HCT116 (cell line): ENCODE measurements around the gene TTC24. TPM values are rescaled to one million over a fixed set of nuclear protein-coding genes. Genes with fewer than 3 reads are reported as not detected.

Experiments
- ATAC-seq: fragments of 200-7000 bp; cut with Tn5 transposase; 2 replicates; pipeline ENCODE4 v1.9.1; 2020; ENCODE audit warnings: mild to moderate bottlenecking, moderate library complexity
- BruUV-seq: library from RNA; stranded (reverse); fragments of 400-500 nt; replicated peaks from 2 replicates; lab custom pipeline; 2021; lab: Mats Ljungman, UMichigan
- CTCF ChIA-PET: fragments of 300-600 bp; sonication (Branson Sonifier 250); formaldehyde crosslinking; loops from one replicate; lab custom pipeline; 2021; ENCODE audit warnings: antibody characterized with exemption; lab: Charles Lee
- POLR2A ChIA-PET: fragments of 300-600, 350-600 bp; sonication (Branson Sonifier 250); formaldehyde crosslinking; loops from one replicate; lab custom pipeline; 2021; ENCODE audit warnings: antibody characterized with exemption; lab: Charles Lee
- RAD21 ChIA-PET, 2 experiments: fragments of 300-600 bp; sonication (Branson Sonifier 250); formaldehyde crosslinking; loops; one replicate each; lab custom pipeline; 2023; ENCODE audit warnings: low total read pairs in 2 of 2; ENCODE audit not compliant: uncharacterized antibody in 2 of 2, unreplicated experiment in 2 of 2, low non-redundant PET in 1 of 2; lab: Charles Lee
- DNase-seq: peaks from one replicate; pipeline ENCODE4 v3.0.0-alpha.2; 2010; ENCODE audit warnings: low read depth, low spot score
- H2AFZ ChIP-seq: fragments of 200-600 bp; shearing (Covaris generic), sonication (generic); 2 replicates; pipeline ENCODE4 v1.6.1; 2017; ENCODE audit warnings: low read depth, mixed run types, mixed read lengths, antibody characterized with exemption, low read length; ENCODE audit not compliant: poor library complexity, severe bottlenecking
- H3K27ac ChIP-seq: 2 replicates; pipeline ENCODE4 v1.5.1; 2012; ENCODE audit warnings: low read depth, low read length
- H3K27me3 ChIP-seq: fragments of 200-600 bp; sonication (generic); 2 replicates; pipeline ENCODE4 v1.6.1; 2016; ENCODE audit warnings: mixed run types, low read length, mixed read lengths; ENCODE audit not compliant: insufficient read depth
- H3K36me3 ChIP-seq, 2 experiments: fragments of 200-500 bp in 1 of 2; fragments of 200-600 bp in 1 of 2; sonication (Bioruptor generic) in 1 of 2; sonication (generic) in 1 of 2; 2 replicates each; pipeline versions ENCODE4 v1.5.1 to v1.6.1; 2014 to 2016; ENCODE audit warnings: low read length in 2 of 2, inconsistent platforms in 1 of 2, mixed read lengths in 1 of 2, mixed run types in 1 of 2; ENCODE audit not compliant: insufficient read depth in 2 of 2, control insufficient read depth in 1 of 2
- H3K4me1 ChIP-seq, 2 experiments: fragments of 200-600 bp in 1 of 2; sonication (generic) in 1 of 2; 2 replicates each; pipeline versions ENCODE4 v1.5.1 to v1.6.1; 2012 to 2017; ENCODE audit warnings: low read length in 2 of 2, inconsistent platforms in 1 of 2, mild to moderate bottlenecking in 1 of 2, mixed read lengths in 1 of 2, mixed run types in 1 of 2, moderate library complexity in 1 of 2; ENCODE audit not compliant: insufficient read depth in 2 of 2, control insufficient read depth in 1 of 2
- H3K4me2 ChIP-seq: fragments of 200-600 bp; sonication (generic); 2 replicates; pipeline ENCODE4 v1.6.1; 2017; ENCODE audit warnings: mixed run types, low read length, mixed read lengths
- H3K4me3 ChIP-seq, 2 experiments: fragments of 200-600 bp in 1 of 2; sonication (generic) in 1 of 2; replicated peaks in 1 of 2; 2 replicates each; pipeline ENCODE4 v1.5.1; 2011 to 2016; ENCODE audit warnings: low read length in 2 of 2, control low read depth in 1 of 2, low read depth in 1 of 2, mild to moderate bottlenecking in 1 of 2, mixed read lengths in 1 of 2, mixed run types in 1 of 2
- H3K79me2 ChIP-seq: fragments of 200-600 bp; sonication (generic); 2 replicates; pipeline ENCODE4 v1.6.1; 2017; ENCODE audit warnings: mild to moderate bottlenecking, mixed run types, low read length, moderate library complexity, mixed read lengths; ENCODE audit not compliant: insufficient read depth
- H3K9ac ChIP-seq: fragments of 200-600 bp; sonication (generic); 2 replicates; pipeline ENCODE4 v1.6.1; 2016; ENCODE audit warnings: low read length, mixed read lengths
- H3K9me2 ChIP-seq: fragments of 200-600 bp; sonication (generic), shearing (Covaris generic); 2 replicates; pipeline ENCODE4 v1.6.1; 2017; ENCODE audit warnings: mixed run types, mild to moderate bottlenecking, moderate library complexity; ENCODE audit not compliant: insufficient read depth
- H3K9me3 ChIP-seq, 2 experiments: fragments of 200-500 bp in 1 of 2; fragments of 200-600 bp in 1 of 2; sonication (Bioruptor generic) in 1 of 2; sonication (generic) in 1 of 2; 2 replicates each; pipeline ENCODE4 v1.6.1; 2014 to 2017; ENCODE audit warnings: low read length in 2 of 2, mixed read lengths in 2 of 2, inconsistent platforms in 1 of 2, low read depth in 1 of 2, mild to moderate bottlenecking in 1 of 2, mixed run types in 1 of 2, moderate library complexity in 1 of 2; ENCODE audit not compliant: control insufficient read depth in 1 of 2, insufficient read depth in 1 of 2
- H4K20me1 ChIP-seq: fragments of 200-600 bp; sonication (generic), shearing (Covaris generic); 2 replicates; pipeline ENCODE4 v1.6.1; 2017; ENCODE audit warnings: mixed run types, mild to moderate bottlenecking, moderate library complexity; ENCODE audit not compliant: insufficient read depth
- POLR2A ChIP-seq: IDR thresholded peaks from 2 replicates; pipeline ENCODE4 v1.7.0; 2011; ENCODE audit warnings: borderline replicate concordance; ENCODE audit not compliant: insufficient read depth, insufficient read length; ENCODE audit errors: extremely low read depth
- SIN3A ChIP-seq: IDR thresholded peaks from 2 replicates; pipeline ENCODE4 v1.6.1; 2012; ENCODE audit warnings: low read depth
- intact Hi-C: fragments of 100-400 bp; cut with micrococcal nuclease; formaldehyde crosslinking; loops from 2 replicates; pipeline ENCODE4 v1.10.0; 2022
- total RNA-seq: library from RNA; stranded (reverse); gene quantifications from one replicate; pipeline ENCODE4 v1.2.1, GENCODE V29; 2021; ENCODE audit not compliant: unreplicated experiment
- TF ChIP-seq, protein P1 (sequence below): IDR thresholded peaks from 2 replicates; pipeline ENCODE4 v1.6.1; 2011; ENCODE audit warnings: mild to moderate bottlenecking, low read length, moderate library complexity; ENCODE audit not compliant: insufficient replicate concordance; ENCODE audit errors: extremely low read depth
- TF ChIP-seq, protein P2 (sequence below), 3 experiments: fragments of 200-600 bp in 1 of 3; sonication (generic) in 1 of 3; IDR thresholded peaks in 2 of 3; conservative IDR thresholded peaks in 1 of 3; 2 replicates each; pipeline ENCODE4 v1.5.1; 2012 to 2017; ENCODE audit warnings: low read depth in 2 of 3, low read length in 2 of 3, antibody characterized with exemption in 1 of 3, borderline replicate concordance in 1 of 3, control low read depth in 1 of 3, mild to moderate bottlenecking in 1 of 3, mixed read lengths in 1 of 3, mixed run types in 1 of 3, moderate library complexity in 1 of 3; ENCODE audit not compliant: insufficient read depth in 1 of 3

Gene TTC24
- total RNA-seq, 1 experiment from 2014 or later: not detected

DNA sequence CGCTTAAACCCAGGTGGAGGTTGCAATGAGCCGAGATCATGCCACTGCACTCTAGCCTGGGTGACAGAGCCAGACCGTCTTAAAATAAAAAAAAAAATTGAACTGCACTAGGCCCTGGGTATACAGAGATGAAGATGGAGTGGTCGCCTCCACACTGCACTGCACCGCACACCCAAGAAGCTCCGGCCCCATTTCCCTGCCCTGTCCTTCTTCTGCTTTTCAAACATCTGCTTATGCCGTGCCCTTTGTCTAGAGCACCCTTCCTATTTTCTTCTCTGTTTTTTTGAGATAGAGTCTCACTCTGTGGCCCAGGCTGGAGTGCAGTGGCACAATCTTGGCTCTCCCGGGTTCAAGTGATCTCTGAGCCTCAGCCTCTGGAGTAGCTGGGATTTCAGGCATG lies 24.6 kb upstream of the TTC24 start:
- Histone ChIP-seq H4K20me1 (no peaks in the 10 kb centered on the region), H3K9me3 (no peaks in the 10 kb centered on the region), H3K4me3 (no peak overlapping the region), H3K79me2 (no peaks in the 10 kb centered on the region), H3K36me3 (peaks cover 8 to 22% of the 10 kb centered on the region in 2 experiments; a peak in 3 of 4 replicates), H3K27me3 (no peaks in the 10 kb centered on the region), H3K4me2 (no peak overlapping the region), H3K27ac (no peak overlapping the region), H3K4me1 (peaks cover 0 to 17% of the 10 kb centered on the region in 2 experiments; a peak in 2 of 4 replicates), H2AFZ (no peak overlapping the region), H3K9ac (no peak overlapping the region), H3K9me2 (no peaks in the 10 kb centered on the region)
- ATAC-seq: no peak
- RAD21 ChIA-PET: no interaction called here
- no TSS peak for BruUV-seq
- intact Hi-C loops: loop anchor here (5.0 kb wide), 1 partner anchor 43 kb away; no protein-coding TSS in a partner anchor
- CTCF ChIA-PET: no interaction called here
- POLR2A ChIA-PET: no interaction called here
- TF ChIP-seq SIN3A (no peak), POLR2A (no peak)
- DNase-seq: no peak

DNA sequence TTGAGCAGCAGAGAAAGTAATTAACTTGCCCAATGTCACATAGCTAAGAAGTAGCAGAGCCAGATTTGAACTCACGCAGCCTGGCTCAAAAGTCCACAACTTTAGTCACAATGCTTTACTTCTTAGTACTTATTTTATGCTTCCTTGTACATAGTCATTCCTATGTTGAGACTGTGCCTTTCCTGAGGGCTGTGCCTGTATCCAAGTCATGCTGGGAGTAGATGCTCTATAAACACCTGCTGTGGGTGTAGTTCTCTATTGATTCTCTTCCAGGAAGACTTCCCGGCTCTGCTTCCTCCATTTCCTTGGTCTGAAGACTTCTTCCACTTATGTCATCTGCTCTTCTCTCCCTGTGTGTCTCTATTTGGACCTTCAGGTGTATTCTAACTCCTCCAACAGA lies 23.8 kb upstream of the TTC24 start:
- H3K9ac ChIP-seq: no peak overlapping the region
- RAD21 ChIA-PET: no interaction called here
- TF ChIP-seq, protein P1, sequence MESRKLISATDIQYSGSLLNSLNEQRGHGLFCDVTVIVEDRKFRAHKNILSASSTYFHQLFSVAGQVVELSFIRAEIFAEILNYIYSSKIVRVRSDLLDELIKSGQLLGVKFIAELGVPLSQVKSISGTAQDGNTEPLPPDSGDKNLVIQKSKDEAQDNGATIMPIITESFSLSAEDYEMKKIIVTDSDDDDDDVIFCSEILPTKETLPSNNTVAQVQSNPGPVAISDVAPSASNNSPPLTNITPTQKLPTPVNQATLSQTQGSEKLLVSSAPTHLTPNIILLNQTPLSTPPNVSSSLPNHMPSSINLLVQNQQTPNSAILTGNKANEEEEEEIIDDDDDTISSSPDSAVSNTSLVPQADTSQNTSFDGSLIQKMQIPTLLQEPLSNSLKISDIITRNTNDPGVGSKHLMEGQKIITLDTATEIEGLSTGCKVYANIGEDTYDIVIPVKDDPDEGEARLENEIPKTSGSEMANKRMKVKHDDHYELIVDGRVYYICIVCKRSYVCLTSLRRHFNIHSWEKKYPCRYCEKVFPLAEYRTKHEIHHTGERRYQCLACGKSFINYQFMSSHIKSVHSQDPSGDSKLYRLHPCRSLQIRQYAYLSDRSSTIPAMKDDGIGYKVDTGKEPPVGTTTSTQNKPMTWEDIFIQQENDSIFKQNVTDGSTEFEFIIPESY: no peak
- no peak for TF ChIP-seq SIN3A
- TF ChIP-seq, protein P2, sequence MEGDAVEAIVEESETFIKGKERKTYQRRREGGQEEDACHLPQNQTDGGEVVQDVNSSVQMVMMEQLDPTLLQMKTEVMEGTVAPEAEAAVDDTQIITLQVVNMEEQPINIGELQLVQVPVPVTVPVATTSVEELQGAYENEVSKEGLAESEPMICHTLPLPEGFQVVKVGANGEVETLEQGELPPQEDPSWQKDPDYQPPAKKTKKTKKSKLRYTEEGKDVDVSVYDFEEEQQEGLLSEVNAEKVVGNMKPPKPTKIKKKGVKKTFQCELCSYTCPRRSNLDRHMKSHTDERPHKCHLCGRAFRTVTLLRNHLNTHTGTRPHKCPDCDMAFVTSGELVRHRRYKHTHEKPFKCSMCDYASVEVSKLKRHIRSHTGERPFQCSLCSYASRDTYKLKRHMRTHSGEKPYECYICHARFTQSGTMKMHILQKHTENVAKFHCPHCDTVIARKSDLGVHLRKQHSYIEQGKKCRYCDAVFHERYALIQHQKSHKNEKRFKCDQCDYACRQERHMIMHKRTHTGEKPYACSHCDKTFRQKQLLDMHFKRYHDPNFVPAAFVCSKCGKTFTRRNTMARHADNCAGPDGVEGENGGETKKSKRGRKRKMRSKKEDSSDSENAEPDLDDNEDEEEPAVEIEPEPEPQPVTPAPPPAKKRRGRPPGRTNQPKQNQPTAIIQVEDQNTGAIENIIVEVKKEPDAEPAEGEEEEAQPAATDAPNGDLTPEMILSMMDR (IDR thresholded peaks at IDR 0.05 in 2 of 3, conservative IDR thresholded peaks at IDR 0.05 in 1 of 3; ENCODE audit: borderline replicate concordance in 1 of 3, insufficient read depth in 1 of 3, low read depth in 2 of 3, low read length in 2 of 3): no peak
- H3K79me2 ChIP-seq: no peaks in the 10 kb centered on the region
- peaks cover 0 to 17% of the 10 kb centered on the region in 2 experiments; a peak in 2 of 4 replicates for H3K4me1 ChIP-seq
- no peaks in the 10 kb centered on the region for H4K20me1 ChIP-seq
- H2AFZ ChIP-seq: no peak overlapping the region
- CTCF ChIA-PET: no interaction called here
- no peak overlapping the region for H3K4me2 ChIP-seq
- intact Hi-C loops: no loop called here
- no peaks in the 10 kb centered on the region for H3K27me3 ChIP-seq
- H3K9me2 ChIP-seq: no peaks in the 10 kb centered on the region
- H3K36me3 ChIP-seq: peaks cover 15 to 26% of the 10 kb centered on the region in 2 experiments; a peak in 3 of 4 replicates
- no peaks in the 10 kb centered on the region for H3K9me3 ChIP-seq
- POLR2A ChIA-PET: no interaction called here
- no peak overlapping the region for H3K27ac ChIP-seq
- BruUV-seq: no TSS peak
- DNase-seq: no peak
- no peak overlapping the region for H3K4me3 ChIP-seq
- ATAC-seq: no peak
